ENCODE data around the gene CLCNKB.
A peak's percentile ranks its signal among the peaks of the same experiment; 100 is the strongest.
"Not testable (repeated sequence)": the region's sequence is repeated elsewhere in the genome, so short reads cannot be mapped to it uniquely, and the experiment has no call there.

CLCNKB gene

DNA sequence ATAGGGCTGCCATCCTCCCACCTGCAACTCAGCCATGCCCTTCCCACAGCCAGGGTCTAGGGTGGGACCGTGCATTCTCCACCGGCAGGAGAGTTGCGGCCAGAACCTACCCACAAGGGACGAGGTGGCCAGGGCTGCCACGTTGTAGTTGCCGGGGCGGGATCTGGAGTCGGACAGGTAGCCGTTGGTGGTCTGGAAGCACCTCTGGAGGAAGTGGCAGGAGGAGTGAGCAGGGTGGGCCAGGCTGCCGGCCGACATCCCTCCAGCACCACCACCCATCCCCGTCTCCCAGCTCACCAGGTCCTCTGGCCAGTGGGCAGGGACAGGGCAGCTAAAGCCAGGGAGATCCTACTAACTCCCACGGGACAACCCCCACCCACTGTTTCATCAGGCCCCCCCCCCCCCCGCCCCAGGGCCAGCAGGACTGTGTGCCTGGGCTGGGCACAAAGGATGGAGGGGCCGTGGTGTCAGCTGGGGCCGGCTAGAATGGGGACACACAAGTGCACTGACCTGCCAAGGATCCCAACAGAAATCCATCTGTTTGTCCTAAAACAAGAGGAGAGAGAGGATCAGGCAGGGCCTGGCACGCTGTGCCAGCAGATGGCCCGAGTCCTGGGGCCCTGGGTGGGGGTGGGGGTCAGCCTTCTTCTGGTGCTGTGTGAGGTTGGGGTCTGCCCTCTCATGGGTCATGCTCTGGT, 18.6 kb downstream of the CLCNKB start:
- not testable (repeated sequence) for DNase-seq

DNA sequence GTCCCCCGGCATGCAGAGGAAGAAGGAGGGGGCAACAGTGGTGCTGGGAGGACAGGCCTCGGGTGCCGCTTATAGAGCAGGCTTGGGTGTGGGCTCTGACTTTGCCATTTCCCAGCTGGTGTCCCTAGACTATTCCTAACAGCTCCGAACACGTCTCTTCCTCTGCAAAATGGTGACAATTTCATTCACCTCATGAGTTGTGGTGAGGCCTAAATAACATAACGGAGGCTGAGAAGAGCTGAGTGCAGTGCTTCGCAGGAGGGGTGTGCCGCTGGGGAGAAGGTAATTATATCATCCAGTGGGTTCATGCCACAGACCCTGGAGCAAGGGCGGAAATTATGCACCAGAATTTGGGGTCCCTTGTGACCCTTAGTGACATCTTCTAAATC, 19.1 kb downstream of the CLCNKB start:
- DNase-seq = not testable (repeated sequence)

DNA sequence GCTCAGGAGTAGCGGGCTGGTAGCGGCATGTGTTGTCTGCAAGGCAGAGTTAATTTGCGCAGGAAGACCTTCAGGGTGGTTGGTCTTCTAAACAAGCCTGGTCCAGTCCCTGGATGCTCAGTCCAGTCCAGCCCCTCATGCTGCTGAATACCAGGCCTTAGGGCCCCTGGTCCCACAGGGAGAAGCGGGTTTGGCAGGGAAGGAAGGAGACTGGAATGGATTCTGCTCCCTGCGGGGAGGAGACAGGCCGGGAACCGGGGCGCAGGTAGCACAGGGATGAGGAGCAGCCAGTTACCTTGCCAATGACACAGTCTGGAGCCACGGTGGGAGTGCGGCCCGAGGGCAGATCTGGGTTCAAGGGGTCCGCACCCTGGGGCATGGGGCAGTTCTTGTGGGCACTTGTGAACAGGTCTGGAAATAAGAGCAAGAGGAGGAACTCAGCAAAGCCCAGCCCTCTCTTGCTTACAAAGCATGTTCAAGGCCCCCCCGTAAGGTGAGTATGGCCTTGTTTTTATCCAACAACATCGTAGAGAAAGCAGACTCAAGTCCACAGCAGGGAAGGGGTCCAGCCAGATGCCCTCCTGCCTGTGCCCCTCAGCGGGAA, 19.7 kb downstream of the CLCNKB start:
- no peak for DNase-seq

DNA sequence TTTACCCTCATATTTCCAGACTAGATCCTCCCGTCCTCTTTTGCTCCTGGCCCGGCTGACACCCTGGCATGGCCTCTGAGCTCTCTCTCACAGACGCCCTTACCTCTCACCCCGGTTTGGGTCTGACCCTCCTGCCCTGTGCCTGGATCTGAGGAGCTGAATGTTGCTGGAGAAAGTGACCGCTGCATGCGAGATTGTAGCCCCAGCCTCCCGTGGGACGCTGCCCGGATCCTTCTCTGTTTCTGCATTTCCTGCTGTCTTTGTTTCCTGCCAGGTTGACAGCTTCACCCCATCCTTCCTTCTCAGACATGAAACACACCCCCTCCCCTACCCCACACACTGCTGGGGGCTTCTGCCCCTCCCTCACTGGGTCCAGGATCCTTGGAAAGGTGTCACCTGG, 20.3 kb downstream of the CLCNKB start:
- no peak for DNase-seq

DNA sequence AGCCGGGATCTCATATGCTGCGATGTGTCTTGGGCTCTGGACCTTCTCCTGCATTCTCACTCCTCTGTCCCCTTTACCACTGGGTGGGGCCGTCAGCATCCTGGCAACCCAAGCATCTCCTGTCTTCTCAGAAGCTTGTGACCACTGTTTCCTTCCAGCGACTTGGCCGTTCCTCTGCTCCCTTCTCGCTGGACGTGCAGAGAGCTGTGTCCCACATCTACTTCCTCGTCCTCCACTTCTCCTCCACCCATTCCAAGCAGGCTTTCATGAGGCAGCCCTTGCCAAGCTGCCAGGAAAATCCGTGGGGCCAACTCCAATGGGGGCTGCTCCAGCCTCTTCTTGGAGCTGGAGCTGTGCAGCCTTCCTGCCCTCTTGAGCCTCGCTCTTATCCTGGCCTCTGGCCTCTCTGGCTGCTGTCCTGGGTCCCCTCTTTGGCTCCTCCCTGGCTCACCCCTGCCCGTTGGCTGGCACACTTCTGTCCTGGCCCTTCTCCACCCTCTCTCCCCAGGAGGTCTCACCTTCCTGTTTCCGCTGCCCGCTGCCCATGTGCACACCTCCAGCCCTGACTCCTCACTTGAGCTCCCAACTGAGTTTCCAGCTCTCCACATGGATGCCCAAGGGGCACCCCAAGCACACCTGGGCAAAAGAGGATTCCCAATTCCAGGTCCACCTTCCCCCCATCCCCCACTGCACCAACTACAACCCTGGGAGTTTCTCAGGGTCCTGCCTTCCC, 21.1 kb downstream of the CLCNKB start:
- DNase-seq = no peak

DNA sequence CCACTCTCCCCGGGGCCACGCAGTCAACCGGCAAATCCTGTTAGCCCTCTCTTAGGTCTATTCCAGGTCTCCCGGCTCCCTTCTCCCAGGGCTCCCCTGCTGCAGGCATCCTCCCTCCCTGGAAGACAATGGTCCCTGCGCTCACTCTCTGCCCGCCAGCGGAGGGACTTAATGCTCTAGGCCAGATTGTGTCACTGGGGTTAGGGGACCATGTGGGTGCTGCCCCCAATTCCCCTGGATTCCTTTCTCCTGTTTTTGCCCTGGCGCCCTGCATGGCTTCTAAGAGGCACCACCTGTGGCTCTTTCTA, 21.6 kb downstream of the CLCNKB start:
- DNase-seq = no peak

DNA sequence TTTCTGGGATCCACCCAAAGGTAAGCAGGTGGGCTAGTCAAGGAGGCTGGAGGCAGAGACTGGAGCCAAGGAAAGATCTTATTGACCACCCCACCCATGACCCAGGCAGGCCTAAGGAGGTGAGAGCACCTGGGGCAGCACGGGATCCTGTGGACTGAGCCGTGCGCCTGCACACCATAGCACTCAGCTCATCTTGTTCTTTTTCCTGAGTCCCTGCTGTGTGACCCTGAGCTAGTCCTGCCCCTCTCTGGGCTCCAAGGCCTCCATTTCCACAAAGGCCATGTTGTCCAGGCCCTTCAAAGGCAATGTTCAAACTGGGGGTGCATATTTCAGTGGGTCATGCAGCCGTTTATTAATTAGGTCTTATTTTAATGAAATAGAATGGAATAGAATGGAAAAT, 22.7 kb downstream of the CLCNKB start:
- no peak for DNase-seq

DNA sequence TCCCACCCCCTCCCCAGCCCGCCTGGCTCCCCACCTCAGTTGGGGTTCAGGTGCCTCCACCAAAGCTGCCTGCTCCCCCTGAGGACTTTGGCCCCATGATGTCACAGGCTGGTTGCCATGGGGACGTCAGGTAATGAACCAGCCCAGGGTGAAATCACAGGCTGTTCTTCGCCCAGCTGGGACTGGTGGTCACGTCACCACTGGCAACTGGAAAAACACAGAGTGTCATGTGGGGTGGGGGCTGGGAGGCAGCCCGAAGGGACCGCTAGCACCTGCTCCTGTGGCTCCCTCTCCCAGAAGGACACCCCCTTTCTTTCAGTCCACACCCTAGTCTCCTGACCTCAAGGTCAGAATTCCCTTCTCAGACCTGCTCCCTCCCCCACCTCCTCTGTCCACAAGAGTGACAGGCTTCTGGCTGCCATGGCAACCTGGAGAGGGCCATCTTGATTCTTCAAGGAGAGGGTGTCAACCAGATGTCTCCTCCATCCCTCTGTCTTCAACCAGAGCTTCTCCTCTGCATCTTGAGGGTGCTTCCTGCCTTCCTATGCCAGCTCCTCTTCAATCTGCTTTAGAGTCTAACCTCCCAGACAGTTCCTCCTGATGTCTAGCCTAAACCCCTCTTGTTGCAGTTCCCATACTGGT, 23.7 kb downstream of the CLCNKB start:
- no peak for DNase-seq

DNA sequence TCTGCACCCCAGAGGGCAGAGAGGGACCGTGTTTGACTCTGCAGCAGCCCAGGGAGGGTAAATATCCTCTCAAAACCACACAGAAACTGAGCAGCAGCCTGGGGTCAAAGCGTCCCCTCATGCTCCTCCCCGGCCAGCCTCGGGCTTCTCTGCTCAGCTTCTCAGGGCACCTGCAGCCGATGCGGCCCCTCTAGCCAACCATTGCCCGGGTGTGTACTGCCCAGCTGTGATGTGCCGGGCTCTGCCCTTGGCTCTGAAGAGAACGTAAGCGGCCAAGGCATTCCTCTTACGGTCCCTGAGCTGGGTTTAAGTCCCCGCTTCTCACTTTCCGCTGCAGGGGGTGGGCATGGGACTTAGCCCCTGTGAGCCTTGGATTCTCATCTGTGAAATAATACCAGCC, 24.4 kb downstream of the CLCNKB start:
- DNase-seq = no peak

DNA sequence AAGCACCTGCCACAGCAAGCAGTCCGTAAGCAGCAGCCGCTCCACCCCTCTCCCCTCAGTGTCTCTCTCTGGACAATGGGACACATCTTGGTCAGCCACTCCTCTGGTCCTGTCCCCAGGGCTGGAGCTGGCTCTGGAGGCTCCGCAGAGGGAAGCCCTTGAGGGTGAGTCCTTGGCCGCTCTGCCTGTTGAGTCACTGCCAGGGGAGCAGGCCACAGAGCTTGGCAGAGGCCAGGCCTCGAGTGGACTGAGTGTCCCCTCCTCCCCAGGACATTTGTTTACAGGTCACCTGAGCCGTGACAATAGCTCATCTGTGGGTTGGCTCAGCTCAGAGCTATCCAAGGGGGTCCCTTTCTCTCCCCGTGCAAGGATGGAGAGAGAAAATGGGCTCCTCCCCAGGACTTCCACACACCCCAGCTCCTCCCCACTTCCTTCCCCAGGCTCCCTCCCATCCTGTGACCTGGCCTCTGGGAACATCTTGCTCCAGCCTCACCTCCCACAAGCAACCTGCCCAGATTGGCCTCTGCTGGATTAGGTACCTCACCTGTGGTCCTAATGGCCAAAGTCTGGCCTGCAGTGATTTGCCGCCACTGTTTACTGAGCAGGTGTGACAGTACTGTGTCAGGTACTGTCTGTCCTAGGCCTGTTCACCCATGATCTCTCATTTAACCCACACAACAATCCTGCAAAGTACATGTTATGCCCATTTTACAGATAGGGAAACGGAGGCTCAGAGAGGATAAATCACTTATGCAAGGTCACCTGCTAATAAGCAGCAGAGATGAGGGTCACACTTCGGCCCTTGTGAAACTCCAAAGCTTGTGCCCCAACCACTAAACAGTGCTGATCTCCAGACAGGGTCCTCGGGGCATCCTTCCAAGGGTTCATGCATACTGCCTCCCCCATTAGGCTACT, 25.0 kb downstream of the CLCNKB start:
- no peak for DNase-seq

DNA sequence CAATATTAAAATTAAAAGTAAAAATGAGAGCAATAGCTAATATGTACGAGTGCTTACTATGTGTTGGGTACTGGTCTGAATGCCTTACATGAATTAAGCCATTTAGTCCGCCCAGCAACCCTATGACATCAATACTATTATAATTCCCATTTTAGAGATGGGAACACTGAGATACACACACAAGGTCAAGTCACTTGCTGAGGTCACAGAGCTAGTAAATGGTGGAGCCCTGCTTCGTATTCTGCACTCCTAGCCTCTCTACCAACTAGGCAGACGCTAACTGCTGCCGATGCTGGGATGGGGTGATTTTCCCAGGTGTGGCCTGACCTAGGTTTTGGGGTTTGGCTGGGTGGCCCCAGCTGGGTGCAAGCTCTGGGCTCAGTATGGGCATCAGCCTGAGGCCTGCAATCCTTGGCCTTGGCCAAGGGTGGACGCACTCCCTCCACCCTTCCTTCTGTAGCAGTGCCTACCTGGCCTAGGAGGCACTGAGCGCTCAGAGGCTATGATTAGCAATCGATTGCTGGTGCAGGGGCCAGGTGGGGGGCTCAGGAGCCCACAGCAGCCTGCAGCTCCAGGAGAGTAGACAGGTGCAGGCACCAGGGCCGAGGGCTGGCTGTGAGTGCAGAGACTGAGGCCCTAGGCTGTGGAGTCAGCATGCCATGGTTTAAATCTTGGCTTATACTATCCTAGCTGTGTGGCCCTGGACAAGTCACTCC, 27.2 kb downstream of the CLCNKB start:
- no peak for DNase-seq

DNA sequence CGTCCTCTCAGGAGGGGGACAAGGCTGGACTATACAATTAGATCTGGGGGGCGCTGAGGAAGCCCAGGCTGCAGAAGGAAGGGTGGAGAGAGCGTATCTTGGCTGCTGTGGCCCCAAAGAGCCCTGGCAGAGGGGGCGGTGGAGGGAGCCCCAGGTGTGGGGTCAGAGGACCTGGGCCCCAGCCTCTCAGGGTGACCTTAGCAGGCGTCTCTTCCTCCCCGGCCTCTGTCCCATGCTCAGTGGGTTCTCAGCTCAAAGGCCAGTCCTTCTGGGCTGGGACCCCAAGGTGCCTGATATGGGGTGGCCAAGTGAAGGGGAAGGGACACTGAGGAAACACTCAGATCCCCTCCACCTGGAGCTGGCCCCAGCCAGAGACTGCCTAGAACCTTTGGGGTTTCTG, 28.0 kb downstream of the CLCNKB start:
- DNase-seq = no peak

DNA sequence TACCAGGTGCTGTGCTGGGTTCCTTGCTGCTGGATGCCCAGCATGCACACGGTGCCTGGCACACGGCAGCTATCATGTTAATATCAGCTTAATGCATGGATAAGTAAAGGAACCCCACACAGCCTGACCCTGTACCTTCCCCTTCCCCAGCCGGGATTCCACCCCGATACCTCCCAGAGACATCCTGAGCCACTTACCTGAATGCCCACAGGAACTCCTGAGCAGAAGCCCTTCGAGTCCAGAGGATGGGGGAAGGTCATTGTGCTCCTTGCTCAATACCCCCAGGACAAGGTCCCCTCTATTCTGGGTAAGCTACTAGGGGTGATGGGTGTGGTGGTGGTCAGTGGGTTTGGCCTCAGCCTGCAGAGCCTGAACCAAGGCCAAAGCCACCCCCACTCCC, 28.5 kb downstream of the CLCNKB start:
- DNase-seq = no peak

DNA sequence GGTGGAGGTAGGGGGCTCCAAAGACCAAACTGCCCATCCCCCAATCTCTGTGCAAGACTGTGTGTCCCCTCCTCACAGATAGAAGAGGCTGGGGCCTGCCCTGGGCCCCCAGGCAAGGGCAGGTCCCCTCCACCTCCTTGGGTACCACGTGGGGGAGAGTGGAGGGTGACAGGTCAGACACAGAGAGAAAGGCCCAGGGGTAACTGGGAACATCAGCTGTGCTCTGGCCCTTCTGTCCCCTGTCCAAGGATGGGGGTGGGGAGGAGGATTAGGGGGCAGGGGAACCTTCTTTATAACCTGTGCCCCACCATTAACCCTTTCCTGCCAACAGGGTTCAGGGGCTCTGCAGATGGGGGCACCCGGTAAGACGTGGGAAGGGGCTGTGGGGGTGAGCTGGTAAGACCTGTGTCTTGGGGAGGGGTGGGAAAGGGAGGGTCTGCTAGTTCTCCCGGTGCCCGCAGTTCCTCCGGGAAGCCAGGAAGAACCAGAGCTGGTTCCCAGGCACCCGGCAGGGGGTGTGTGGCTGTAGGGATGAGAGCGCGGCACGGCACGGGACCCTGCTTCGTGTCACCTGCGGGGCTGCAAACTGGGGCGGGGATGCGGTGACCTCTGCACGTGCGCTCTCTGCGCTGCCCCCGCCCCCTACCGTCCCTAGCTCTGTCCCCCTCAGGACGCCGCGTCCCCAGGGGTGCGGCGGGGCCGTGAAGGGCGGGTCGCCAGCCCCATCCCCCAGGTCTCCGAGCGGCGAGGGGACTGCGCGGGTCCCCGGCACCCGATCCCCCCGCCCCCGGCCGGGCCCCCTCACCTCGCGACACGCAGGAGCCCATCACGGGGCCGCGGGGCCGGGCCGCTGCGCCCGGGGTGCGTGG, 29.3 kb downstream of the CLCNKB start:
- no peak for DNase-seq

DNA sequence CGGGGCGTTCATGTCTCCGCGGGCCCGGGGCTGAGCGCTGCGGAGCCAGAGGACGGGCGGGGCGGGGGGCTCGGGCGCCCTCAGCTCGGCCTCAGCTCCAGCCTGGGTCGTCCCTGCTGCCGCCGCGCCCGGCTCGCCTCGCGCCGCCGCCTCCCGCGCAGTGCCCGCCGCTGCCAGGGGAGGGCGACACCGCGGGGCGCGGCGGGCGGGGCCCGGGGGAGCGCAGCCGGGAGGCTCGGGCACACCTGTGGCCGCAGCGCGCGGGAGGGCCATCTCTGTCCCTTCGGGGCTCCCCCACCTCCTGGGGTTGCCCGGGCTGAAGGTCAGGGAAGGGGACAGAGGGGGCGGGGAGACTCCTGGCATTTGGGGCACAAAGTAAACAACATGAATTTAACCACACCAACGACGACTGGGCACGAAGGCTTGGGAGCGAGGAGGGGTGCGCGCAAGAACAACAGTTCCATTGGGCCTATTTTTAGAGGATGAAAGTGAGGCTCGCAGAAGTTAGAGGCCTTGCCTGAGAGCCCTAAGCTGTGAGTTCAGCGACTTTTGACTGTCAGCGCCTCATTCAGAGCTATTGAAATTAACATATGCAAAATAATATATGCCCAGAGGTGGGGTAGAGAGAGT, 30.0 kb downstream of the CLCNKB start, which contains the start of gene FAM131C:
Gene FAM131C, minus strand, starts transcription at position 162 of the 630 bp plus-strand sequence. CDS start 209 bp downstream, outside the sequence.
- DNase-seq = peak; percentile 6

DNA sequence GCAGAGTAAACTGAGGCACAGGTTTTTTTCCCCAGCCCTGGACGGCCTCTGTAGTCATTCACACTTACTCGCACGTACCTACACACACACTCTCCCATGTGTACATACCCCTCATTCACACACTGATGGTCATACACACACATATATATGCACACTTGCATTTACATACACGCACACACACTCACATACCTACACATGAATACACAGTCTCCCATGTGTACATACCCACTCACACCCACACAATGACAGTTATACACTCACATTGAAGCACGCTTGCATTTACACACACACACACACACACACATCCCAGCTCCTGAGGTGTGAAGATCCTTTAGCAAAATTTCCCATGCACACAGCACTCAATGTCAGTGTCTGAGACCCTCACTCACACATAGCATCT, 30.6 kb downstream of the CLCNKB start:
- DNase-seq = no peak

DNA sequence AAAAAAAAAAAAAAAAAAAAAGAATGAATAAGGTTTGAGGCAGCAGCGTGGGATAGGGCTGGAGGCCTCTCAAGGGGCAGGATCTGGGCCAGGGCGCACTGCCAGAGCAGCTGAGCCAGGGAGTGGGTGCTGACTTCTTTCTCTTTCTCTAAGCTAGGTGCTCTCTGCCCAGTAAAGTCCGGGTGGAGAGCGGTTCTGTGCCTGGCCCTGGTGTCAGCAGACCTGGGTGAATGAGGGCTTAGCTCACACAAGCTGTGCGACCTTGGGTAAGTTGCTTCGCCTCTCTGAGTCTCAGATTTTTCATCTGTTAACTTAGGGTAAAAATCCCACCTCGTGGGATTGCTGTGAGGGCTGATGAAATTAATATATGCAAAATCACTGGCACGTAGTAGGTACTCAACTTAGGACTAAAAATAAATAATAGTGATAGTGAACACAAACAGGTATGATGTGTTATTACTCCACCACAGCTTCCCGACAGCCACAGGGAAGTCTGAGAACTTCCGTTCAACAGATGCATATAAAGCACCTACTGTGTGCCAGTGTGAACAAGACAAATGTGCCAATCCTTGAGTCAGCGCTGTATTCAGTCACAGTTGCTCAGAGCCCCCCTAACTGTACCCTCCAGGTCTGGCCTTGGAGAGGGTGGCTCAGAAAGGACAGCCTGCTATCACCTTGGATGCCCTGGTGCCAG, 31.9 kb downstream of the CLCNKB start:
- DNase-seq = no peak

DNA sequence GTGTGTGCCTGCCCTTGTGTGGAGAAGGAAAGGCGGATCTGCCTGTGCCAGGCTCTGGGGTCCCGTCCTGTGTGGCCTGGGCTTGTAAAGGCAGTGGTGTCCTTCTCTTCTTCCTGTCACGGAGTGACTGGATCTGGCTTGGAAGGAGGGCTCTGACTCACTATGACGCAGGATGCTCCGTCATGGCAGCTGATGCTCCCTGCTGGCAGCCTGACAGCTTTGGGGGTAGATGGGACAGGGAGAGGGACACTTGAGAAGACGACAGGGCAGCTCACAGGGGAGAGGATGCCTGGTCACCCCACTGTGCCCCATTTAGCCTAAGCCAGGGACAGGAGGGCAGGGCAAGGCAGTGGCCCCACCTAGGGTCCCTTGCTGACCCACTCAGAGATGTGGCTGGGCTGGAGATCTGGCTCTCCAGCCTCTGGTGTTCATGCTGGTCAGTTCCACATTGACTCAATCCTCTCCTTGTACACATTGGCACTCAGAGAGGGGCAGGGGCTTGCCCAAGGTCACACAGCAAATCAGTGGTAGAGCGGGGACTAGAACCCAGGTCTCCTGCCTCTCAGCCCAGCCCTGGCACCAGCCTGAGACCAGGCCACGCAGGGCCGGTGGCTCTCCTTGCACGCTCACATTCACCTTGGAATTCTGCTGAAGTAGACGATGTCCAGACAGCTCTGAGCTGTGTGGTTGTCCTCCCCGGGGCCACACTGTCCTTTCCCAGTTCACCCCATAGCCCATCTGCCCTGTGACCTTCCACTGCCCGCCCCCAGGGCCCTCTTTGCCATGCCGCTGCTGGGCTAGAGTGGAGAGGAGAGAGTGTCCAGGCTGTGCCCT, 32.7 kb downstream of the CLCNKB start:
- DNase-seq = no peak

DNA sequence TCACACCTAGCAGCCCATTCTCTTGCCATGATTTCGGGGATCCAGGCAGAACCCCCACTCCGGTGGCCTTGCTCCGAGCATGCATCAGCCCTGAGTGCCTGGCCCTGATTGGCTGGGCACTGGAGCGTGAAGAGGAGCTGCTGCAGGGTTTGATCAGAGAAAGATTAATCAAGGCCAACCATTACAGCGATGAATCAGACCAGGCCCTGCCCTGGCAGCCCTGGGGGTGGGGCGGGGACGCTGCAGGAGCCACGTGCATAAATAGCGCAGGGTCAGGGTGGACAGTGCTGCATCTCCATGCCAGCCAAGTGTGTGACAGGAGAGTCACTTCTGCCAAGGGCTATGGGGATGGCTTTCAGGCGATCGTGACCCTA, 33.3 kb downstream of the CLCNKB start:
- no peak for DNase-seq
